GM19452 (cell line): Measurements from ENCODE around the gene DZANK1.
"Not testable (repeated sequence)": the region's sequence is repeated elsewhere in the genome, so short reads cannot be mapped to it uniquely, and the experiment has no call there.

Experiments used
- ATAC-seq: cut with Tn5 transposase; IDR thresholded peaks from one replicate; pipeline ENCODE4 v1.9.1; 2021; ENCODE audit not compliant: unreplicated experiment

The DZANK1 gene

GRCh38 chr20:18380908-18381529 lies 85.8 kb downstream of the DZANK1 start:
- ATAC-seq, result no peak

GRCh38 chr20:18377896-18378481 lies 88.8 kb downstream of the DZANK1 start:
- no peak for ATAC-seq

- not testable (repeated sequence) for ATAC-seq
Observed at GRCh38 chr20:18375551-18375950, 91.3 kb downstream of the DZANK1 start.

- no peak for ATAC-seq
Observed at GRCh38 chr20:18372296-18372695, 94.5 kb downstream of the DZANK1 start.

- no peak for ATAC-seq
Observed at GRCh38 chr20:18364768-18365167, 102.1 kb downstream of the DZANK1 start.

GRCh38 chr20:18363708-18364107 lies 103.1 kb downstream of the DZANK1 start:
- no peak for ATAC-seq

GRCh38 chr20:18362916-18363315 lies 103.9 kb downstream of the DZANK1 start:
- no peak for ATAC-seq

- no peak for ATAC-seq
Observed at GRCh38 chr20:18361678-18362077, 105.2 kb downstream of the DZANK1 start.

- no peak for ATAC-seq
Observed at GRCh38 chr20:18360635-18361034, 106.2 kb downstream of the DZANK1 start.

- no peak for ATAC-seq
Observed at GRCh38 chr20:18359854-18360253, 107.0 kb downstream of the DZANK1 start.

GRCh38 chr20:18349749-18350148 lies 117.1 kb downstream of the DZANK1 start:
- ATAC-seq, result not testable (repeated sequence)
